GM13977 (cell line): ENCODE data around the gene RASAL2.

Experiments used
- DNase-seq: peaks from one replicate; pipeline ENCODE4 v3.0.0; 2012; ENCODE audit warnings: low spot score
- in situ Hi-C: fragments of 300-500 bp; cut with MboI; formaldehyde crosslinking; loops from one replicate; pipeline ENCODE4 v1.12.0; 2022; ENCODE audit warnings: low sequenced_read_pairs, low pct_unique_long_range_greater_than_20kb, mixed read lengths, inconsistent platforms; ENCODE audit not compliant: unreplicated experiment
- TF ChIP-seq, protein P1 (sequence below): IDR thresholded peaks from 2 replicates; pipeline ENCODE4 v1.5.1; 2012; ENCODE audit warnings: mild to moderate bottlenecking, control low read depth; ENCODE audit not compliant: insufficient read depth; ENCODE audit errors: extremely low read depth, missing control alignments

Gene RASAL2

DNA sequence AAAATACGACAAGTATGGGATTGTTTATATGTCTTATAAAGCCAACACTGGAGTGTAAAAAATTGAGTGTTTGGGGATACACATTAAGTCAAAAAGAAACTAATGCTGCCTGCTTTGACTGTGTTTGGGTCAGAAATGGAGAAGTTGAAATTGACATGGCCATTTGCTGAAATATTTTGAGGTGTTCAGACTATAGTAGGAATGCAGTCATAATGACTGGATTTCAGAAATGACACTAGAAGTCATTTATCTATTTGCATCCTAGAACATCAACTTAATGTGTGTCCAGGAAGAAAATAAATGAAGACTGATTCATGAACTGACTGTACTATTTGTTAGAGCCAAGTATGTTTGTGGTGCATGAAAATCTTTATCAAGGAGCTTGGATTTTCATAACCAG, 28.4 kb downstream of the RASAL2 start:
- in situ Hi-C loops, result no loop called here
- TF ChIP-seq, protein P1, sequence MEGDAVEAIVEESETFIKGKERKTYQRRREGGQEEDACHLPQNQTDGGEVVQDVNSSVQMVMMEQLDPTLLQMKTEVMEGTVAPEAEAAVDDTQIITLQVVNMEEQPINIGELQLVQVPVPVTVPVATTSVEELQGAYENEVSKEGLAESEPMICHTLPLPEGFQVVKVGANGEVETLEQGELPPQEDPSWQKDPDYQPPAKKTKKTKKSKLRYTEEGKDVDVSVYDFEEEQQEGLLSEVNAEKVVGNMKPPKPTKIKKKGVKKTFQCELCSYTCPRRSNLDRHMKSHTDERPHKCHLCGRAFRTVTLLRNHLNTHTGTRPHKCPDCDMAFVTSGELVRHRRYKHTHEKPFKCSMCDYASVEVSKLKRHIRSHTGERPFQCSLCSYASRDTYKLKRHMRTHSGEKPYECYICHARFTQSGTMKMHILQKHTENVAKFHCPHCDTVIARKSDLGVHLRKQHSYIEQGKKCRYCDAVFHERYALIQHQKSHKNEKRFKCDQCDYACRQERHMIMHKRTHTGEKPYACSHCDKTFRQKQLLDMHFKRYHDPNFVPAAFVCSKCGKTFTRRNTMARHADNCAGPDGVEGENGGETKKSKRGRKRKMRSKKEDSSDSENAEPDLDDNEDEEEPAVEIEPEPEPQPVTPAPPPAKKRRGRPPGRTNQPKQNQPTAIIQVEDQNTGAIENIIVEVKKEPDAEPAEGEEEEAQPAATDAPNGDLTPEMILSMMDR, result no peak
- DNase-seq, result no peak

DNA sequence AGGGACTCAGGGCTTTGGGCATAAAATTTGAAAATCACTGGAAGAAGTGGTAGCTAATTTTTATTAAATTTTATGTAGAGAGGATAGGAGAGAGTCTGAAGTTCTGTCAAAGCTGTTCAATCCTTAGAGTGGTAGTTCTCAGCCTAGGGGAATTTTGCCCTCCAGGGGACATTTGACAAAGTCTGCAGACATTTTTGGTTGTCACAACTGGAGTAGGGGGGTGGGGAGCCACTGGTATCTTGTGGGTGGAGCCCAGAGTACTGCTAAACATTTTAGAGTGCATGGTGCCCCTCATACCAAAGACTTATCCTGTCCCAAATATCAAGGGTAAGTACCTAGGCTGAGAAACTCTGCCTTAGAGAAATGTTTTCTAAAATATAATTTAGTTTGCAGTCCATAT, 30.2 kb downstream of the RASAL2 start:
- in situ Hi-C loops, result no loop called here
- DNase-seq, result no peak
- TF ChIP-seq, protein P1, result no peak

DNA sequence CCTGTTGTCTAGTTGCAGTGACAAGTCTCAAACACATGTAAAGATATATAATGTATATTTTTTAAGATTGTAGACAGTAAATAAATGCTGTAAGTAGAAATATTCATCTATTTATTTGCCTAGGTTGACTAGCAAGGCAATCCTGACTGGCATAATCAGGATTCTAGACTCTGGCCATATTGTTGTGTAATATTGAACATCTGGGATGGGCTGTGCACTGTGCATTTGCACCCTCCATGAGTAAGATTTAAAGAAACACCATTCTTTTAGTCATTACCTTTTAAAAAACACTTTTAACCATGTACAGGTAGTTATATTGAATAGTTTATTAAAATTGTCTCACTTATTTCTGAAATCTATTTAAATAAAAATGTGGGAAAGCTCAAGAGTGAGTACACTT, 32.4 kb downstream of the RASAL2 start:
- DNase-seq, result no peak
- in situ Hi-C loops, result no loop called here
- TF ChIP-seq, protein P1, result no peak

DNA sequence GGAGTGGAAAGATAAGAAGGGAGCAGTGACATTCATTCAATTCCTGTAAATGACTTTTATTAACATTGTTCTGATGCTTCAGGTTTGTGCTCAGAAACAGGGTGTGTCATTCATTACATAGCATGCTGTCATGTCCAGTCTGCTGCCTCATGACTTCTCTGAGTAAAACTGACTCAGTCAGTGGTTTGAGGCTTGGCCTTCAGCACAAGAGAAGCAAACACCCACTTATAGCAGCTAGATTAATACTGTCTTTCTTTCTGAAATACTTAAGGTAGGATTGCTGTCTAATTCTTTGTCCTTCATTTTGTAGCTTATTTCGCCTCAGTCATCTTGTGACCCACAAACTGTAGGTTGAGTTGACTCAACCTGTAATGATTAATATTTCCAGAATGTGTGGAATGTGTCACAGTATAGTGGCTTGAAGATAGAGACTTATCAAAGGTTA, 32.9 kb downstream of the RASAL2 start:
- no peak for DNase-seq
- in situ Hi-C loops, result no loop called here

DNA sequence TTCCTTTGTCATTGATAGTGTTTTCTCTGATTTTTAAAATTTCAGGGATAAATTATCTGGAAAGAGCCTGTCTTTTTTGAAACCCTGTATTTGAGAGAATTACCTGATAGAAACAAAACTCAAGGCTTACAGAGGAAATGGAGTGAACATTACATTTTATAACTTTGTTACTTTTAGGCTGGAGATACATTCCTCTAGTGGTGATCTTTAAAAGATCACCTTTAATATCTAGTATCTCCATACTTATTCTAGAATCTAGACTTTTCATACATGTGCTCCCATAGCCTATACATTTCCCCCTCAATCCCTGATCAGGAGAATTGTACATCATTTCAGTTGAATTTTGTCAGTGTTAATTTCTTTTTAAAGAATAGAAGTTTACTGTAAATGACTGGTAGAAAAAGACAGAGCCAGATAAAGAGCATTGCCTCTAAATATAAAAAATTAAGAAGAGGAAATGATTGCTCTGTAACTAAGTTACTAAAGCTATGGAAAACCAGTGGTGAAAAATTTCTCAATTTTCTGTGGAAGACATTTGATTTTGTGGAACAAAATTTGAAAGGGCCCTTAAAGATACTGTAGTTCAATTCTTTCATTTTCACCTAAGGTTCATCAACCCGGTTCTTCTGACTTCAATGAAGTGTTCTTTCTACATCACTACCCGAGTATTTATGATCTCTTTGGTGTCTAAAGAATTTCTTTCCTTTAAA, 33.7 kb downstream of the RASAL2 start:
- in situ Hi-C loops, result no loop called here
- TF ChIP-seq, protein P1, result no peak
- no peak for DNase-seq

More for the DNA sequence above, 32.9 kb downstream of the RASAL2 start:
- TF ChIP-seq, protein P1, result no peak

GRCh38 chr1:178133239-178133989, 39.5 kb downstream of the RASAL2 start:
- in situ Hi-C loops, result no loop called here
- TF ChIP-seq, protein P1, result no peak
- DNase-seq, result no peak
